GM21528 (cell line): ENCODE results near the gene SLC6A9.

ENCODE experiments used
- ATAC-seq: cut with Tn5 transposase; IDR thresholded peaks from one replicate; pipeline ENCODE4 v1.9.1; 2021; ENCODE audit warnings: mild to moderate bottlenecking, moderate library complexity; ENCODE audit not compliant: unreplicated experiment, low FRiP score

SLC6A9 gene

DNA sequence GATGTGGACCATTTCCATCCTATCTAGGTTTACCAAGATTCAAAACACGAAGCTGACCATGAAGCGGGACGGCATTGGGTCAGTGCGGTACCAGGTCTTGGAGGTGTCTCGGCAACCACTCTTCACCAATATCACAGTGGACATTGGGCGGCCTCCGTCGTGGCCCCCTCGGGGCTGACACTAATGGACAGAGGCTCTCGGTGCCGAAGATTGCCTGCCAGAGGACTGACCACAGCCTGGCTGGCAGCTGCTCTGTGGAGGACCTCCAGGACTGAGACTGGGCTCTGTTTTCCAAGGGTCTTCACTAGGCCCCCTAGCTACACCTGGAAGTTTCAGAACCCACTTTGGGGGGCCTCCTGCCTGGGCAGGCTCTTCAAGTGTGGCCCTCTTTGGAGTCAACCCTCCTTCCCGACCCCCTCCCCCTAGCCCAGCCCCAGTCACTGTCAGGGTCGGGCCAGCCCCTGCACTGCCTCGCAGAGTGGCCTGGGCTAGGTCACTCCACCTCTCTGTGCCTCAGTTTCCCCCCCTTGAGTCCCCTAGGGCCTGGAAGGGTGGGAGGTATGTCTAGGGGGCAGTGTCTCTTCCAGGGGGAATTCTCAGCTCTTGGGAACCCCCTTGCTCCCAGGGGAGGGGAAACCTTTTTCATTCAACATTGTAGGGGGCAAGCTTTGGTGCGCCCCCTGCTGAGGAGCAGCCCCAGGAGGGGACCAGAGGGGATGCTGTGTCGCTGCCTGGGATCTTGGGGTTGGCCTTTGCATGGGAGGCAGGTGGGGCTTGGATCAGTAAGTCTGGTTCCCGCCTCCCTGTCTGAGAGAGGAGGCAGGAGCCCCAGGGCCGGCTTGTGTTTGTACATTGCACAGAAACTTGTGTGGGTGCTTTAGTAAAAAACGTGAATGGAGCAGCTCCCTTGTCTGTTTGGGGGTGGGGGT, 40.7 kb downstream of the SLC6A9 start:
- ATAC-seq: no peak

- ATAC-seq: no peak
Measured at GRCh38 chr1:43987159-43987902, 43.9 kb downstream of the SLC6A9 start.

DNA sequence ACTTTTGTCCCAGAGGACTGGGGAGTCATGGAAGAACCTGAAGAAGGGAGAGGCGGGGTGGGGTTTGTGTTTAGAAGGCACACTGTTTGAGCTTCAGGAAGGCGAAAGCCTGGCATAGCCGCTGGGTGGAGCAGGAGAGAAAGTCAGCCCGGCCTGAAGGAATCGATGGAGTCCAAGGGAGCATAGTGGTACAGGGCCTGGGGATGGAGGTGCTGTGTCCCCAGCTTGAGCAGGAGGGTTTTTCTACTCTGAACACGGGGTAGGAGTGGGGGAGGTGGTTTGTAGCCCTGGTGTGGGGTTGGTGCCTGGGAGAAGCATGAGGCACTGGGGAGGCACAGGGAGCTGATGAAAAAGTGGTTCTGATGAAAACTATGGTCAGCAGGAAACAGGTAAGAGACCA, 44.5 kb downstream of the SLC6A9 start:
- ATAC-seq: no peak

GRCh38 chr1:43985984-43986595, 45.2 kb downstream of the SLC6A9 start:
- ATAC-seq: no peak

GRCh38 chr1:43984855-43985254, 46.4 kb downstream of the SLC6A9 start:
- no peak for ATAC-seq

DNA sequence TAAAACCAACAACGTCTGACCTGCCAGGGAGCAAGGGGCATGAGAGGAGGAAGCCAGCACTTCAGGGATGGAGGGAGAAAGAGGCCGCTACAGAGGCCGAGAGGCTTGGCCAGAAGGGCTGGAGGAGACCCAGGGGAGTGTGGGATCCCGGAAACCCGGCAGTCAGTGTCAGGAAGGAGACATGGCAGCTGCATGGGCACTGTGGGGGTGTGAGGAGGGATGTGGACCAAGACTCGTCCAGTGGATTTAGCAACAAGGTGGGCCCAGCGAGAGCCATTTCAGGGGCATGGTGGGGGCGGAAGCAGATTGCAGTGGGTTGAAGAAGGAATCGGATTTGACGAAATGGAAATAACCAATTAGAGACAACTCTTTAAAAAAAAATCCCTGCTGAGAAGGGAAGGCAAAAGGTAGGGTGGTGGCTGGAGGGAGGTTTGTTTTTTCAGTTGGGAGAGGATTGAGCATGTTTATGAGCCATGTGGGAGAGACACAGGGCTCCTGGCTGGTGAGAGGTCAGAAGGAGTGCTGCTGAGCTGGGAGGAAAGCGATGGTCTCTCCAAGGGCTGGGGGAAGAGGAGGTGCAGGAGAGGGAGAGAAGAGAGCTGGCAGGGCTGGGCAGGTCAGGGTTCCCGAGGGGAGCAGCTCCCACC, 47.9 kb downstream of the SLC6A9 start:
- no peak for ATAC-seq

GRCh38 chr1:43982808-43983207, 48.5 kb downstream of the SLC6A9 start:
- ATAC-seq: no peak

- no peak for ATAC-seq
Measured at GRCh38 chr1:43982241-43982640, 49.0 kb downstream of the SLC6A9 start.

DNA sequence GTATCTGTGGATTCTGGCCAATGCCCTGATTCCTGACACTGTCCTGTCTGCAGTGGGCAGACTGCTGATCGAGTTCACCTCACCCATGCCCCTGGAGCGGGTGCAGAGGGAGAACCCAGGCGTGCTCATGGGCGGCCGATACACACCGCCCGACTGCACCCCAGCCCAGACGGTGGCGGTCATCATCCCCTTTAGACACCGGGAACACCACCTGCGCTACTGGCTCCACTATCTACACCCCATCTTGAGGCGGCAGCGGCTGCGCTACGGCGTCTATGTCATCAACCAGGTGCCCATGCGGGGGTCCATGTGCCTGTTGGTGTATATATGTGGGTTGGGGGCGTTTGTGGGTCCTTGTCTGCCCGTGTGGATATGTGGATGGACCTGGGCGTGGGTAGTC, 49.6 kb downstream of the SLC6A9 start:
- no peak for ATAC-seq

DNA sequence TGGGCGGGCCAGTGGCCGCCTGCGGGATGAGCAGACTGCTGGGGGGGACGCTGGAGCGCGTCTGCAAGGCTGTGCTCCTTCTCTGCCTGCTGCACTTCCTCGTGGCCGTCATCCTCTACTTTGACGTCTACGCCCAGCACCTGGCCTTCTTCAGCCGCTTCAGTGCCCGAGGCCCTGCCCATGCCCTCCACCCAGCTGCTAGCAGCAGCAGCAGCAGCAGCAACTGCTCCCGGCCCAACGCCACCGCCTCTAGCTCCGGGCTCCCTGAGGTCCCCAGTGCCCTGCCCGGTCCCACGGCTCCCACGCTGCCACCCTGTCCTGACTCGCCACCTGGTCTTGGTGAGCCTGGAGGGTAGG, 50.1 kb downstream of the SLC6A9 start:
- ATAC-seq: no peak

GRCh38 chr1:43980255-43981134, 50.8 kb downstream of the SLC6A9 start:
- no peak for ATAC-seq

DNA sequence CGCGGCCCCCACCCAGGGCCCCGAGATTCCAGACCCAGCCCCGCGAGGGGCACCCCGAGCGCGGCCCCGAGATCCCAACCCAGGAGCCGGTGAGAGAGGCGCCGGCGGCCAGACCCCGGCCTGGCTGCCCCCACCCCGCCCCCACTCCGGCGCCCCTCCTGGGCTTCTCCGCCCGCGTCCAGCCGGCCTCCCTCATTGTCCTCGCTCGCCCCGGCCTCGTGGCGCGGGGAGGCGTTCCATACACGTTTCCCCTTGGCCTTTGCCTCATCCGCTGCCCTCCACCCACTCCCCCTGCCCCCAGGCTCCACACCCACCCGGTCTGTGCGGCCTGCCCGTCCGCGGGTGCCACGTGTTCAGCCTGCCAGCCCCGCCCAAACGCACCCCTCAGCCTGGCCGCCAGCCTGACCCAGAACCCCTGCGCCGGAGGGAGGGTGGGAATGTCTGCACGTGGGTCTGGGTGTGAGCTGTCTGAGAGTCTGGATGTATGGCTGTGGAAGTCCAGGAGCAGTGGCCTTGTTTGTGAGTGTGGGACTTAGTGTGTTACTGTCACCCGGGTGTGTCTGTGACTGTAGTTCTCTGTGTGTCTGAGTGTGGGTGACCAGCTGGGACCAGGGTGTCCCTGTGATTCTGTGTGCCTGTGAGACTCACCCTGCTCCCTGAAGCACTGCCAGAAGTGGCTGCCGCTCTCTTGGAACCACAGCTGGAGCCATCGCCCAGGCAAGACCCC, 51.6 kb downstream of the SLC6A9 start:
- no peak for ATAC-seq

DNA sequence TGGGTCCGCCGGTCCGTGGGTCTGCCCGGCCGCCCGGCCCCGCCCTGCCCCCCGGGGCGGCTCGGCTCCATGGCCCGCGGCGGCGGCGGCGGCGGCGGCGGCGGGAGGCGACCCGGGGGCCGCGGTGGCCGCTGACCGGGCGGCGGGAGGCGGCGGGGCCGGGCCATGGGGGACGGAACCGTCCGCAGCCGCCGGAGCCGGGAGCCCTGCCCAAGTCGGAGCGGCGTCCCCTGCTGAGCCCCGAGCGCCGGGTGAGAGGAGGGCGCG, 52.1 kb downstream of the SLC6A9 start:
- no peak for ATAC-seq

GRCh38 chr1:43978551-43979260, 52.6 kb downstream of the SLC6A9 start, which contains the start of gene B4GALT2:
Gene B4GALT2 (plus strand): TSS chr1:43979210. CDS start chr1:43981161, 1,951 bp downstream.
- ATAC-seq: no peak

DNA sequence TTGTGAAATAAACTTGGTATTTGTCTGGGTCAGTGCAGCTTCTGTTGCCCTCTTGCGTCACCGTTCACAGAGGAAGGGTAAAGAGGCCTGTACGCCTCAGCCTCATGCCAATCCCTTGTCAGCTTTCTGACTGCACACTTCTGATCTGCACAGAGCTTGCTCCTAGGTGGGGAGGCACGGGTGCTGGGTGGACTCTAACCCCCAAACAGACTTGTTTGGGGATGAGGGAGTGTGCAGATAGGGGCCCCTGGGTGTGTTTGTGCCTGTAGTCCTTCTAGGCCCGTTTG, 53.1 kb downstream of the SLC6A9 start:
- no peak for ATAC-seq

DNA sequence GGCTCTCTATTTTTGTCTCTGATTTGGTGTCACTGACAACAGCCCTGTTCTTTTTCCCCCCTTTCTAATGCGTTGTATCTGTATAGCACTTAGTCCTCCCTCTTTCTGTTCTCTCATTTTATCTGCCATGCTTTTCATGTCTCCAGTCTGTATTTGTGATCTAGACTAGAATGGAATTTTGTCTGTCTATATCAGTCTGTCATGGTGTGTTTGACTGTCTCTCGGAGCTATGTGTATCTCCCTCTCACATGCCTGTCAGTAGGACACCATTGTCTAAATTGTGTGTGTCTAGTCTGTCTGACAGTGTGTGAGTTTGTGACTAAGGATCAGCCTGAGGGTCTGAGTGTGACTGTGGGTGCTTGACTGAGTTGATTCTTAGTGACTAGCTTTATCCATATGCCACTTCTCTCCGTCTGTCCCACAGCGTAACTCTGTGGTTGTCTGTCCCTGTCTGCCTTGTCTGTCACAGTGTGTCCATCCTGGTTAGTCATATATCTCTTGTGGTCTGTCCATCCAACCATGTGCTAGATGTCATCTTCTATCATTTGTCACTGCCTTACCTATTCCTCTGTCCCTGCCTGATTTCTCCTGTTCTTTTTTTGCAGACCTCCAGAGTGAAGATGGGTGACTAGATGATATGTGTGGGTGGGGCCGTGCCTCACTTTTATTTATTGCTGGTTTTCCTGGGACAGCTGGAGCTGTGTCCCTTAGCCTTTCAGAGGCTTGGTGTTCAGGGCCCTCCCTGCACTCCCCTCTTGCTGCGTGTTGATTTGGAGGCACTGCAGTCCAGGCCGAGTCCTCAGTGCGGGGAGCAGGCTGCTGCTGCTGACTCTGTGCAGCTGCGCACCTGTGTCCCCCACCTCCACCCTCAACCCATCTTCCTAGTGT, 53.6 kb downstream of the SLC6A9 start:
- no peak for ATAC-seq

DNA sequence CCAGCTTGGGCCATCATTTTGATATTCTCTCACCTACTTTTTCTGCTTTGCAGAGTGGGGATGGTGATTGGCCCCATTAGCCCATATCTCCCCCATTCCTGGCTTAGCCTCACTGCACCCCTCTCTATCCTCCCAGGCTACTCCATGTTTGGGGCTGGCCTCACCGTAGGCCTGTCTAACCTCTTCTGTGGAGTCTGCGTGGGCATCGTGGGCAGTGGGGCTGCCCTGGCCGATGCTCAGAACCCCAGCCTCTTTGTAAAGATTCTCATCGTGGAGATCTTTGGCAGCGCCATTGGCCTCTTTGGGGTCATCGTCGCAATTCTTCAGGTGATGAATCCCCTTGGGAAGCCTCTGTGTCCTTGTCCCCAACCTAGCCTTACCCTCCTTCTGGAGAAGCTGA, 54.4 kb downstream of the SLC6A9 start:
- ATAC-seq: no peak

DNA sequence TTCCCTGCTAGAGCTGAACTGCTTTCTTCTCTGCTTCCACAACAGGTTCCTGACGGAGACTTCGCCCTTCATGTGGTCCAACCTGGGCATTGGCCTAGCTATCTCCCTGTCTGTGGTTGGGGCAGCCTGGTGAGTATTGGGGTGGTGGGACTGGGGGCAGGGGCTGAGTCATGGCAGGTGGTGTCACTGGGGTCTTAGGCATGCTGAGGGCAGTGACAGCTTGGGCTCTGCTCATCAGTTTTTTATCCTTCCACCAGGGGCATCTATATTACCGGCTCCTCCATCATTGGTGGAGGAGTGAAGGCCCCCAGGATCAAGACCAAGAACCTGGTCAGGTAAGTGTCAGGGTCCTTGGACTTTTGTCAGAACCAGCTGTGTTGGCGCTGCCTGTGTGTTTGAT, 55.2 kb downstream of the SLC6A9 start:
- no peak for ATAC-seq
